ENCODE results near the gene CAB39L. TPM values are rescaled to one million over a fixed set of nuclear protein-coding genes. Genes with fewer than 3 reads are reported as not detected.
A peak's percentile ranks its signal among the peaks of the same experiment; 100 is the strongest.

Gene CAB39L
- total RNA-seq, result 8.8 and 10.5 TPM in 2 replicates
- long read RNA-seq, transcript CAB39L-202 (9 exons, 3,676 nt), result minor isoform, 5 of 52 reads
- long read RNA-seq, transcript CAB39L-205 (11 exons, 2,416 nt), result major isoform, 33 of 52 reads
- long read RNA-seq, partial matches to known transcripts, result 6 of 52 reads
- long read RNA-seq, other reads (novel, unspliced or antisense), result 8 of 52 reads

DNA sequence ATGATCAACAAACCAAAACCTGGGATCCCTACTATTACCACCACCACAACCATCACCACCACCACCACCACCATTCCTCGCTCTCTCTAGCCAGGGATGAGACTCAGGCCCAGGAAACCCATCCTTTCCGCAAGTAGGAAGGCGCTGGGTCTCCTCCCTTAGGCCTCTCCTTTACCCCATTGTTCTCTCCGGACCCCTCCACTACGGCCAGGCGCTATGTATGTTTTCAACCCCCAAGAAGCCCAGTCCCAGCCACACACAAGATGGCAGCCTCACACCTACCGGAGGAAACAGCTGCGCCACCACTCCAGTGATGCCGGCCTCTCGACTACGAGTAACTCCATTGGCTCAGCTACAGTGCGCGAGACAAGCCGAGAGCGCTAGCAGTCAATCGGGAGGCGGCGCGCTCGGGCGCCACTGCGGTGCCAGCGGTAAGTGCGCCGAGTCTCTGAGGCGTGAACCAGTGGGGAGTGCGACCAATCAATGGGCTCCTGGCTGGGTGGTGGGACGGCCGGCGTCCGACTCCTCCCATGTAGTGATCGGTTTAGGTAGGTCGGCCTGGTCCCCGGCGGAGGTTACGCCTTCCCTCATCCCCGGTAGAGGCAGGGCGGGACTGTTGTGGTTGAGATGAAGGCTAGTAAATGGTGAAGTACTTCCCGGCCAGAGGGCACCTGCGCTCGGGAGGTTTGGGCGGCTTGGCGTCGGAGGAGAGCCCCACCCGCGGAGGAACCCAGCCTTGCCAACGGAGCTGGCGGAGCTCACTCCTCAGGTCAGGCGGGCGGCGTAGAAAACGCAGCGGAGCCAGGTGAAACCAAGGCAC lies at the start of gene CAB39L, which contains the start of gene SETDB2:
CAB39L (minus strand) TSS at position 361 of the 820 bp plus-strand sequence. CDS start 61,154 bp downstream, outside the sequence.
SETDB2 (plus strand) TSS at position 571 of the 820 bp plus-strand sequence. CDS start 7,620 bp downstream, outside the sequence.
- Mint-ChIP-seq H3K27ac (peak within 1 kb of the TSS; percentile 99), H3K4me1 (ENCODE audit: low read depth) (peaks cover 11% of the 10 kb centered on the region), H3K27me3 (no peaks in the 10 kb centered on the region), H3K36me3 (ENCODE audit: insufficient read depth) (no peaks in the 10 kb centered on the region), H3K4me3 (ENCODE audit: low read depth) (peak within 1 kb of the TSS; percentile 89), H3K9me3 (ENCODE audit: low read depth) (no peaks in the 10 kb centered on the region)
- TF ChIP-seq, protein P1, sequence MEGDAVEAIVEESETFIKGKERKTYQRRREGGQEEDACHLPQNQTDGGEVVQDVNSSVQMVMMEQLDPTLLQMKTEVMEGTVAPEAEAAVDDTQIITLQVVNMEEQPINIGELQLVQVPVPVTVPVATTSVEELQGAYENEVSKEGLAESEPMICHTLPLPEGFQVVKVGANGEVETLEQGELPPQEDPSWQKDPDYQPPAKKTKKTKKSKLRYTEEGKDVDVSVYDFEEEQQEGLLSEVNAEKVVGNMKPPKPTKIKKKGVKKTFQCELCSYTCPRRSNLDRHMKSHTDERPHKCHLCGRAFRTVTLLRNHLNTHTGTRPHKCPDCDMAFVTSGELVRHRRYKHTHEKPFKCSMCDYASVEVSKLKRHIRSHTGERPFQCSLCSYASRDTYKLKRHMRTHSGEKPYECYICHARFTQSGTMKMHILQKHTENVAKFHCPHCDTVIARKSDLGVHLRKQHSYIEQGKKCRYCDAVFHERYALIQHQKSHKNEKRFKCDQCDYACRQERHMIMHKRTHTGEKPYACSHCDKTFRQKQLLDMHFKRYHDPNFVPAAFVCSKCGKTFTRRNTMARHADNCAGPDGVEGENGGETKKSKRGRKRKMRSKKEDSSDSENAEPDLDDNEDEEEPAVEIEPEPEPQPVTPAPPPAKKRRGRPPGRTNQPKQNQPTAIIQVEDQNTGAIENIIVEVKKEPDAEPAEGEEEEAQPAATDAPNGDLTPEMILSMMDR (IDR thresholded peaks at IDR 0.05; ENCODE audit: unreplicated experiment), result peak; percentile 46
- peak; percentile 97 for DNase-seq (ENCODE audit: low spot score, unreplicated experiment)

DNA sequence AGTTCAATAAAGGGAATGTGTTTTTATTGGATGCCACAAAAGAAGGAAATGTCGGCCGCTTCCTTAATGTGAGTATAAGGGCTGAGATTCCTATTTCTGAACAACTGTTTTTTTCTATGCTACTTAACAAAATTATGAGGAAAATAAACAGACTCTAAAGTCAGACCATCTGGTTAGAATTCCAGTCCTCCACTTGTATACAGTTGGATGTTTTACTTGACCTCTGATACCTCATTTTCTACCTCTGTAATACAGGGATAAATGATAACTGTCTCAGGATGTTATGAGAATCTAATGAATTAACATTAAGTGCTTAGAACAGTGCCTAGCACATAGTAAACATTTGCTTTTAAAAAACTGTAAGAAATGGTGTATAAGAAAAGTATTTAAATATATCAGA lies 44.7 kb upstream of the CAB39L start:
- no peaks in the 10 kb centered on the region for H3K9me3 Mint-ChIP-seq (ENCODE audit: low read depth)
- H3K4me1 Mint-ChIP-seq (ENCODE audit: low read depth), result no peaks in the 10 kb centered on the region
- no peaks in the 10 kb centered on the region for H3K27me3 Mint-ChIP-seq
- H3K27ac Mint-ChIP-seq, result no peak overlapping the region
- no peak for DNase-seq (ENCODE audit: low spot score, unreplicated experiment)
- TF ChIP-seq, protein P1 (IDR thresholded peaks at IDR 0.05; ENCODE audit: unreplicated experiment), result no peak
- H3K4me3 Mint-ChIP-seq (ENCODE audit: low read depth), result no peak overlapping the region
- H3K36me3 Mint-ChIP-seq (ENCODE audit: insufficient read depth), result peaks cover 15% of the 10 kb centered on the region

DNA sequence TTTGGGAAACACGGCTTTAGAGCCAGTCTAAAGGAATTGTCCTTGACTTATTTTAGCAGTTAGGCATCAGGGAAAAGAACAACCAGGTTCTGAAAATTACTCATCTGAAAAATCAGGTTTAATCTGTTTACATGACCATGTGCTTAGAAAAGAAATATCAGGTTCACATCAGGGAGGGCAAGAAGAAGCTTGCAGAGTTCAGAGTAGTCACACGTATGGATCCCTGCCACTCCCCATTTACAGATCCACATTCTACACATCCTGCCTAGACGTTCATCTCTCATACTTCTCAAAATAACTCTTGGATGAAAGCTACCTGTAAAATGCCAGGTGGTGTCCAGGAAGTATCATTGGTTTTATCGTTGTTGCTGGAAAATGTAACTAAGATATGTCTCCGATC lies 37.9 kb upstream of the CAB39L start:
- no peaks in the 10 kb centered on the region for H3K4me1 Mint-ChIP-seq (ENCODE audit: low read depth)
- no peak for DNase-seq (ENCODE audit: low spot score, unreplicated experiment)
- H3K27ac Mint-ChIP-seq, result peak overlapping the region; percentile 18
- H3K9me3 Mint-ChIP-seq (ENCODE audit: low read depth), result no peaks in the 10 kb centered on the region
- no peak overlapping the region for H3K4me3 Mint-ChIP-seq (ENCODE audit: low read depth)
- no peaks in the 10 kb centered on the region for H3K27me3 Mint-ChIP-seq
- H3K36me3 Mint-ChIP-seq (ENCODE audit: insufficient read depth), result peaks cover 10% of the 10 kb centered on the region
- TF ChIP-seq, protein P1 (IDR thresholded peaks at IDR 0.05; ENCODE audit: unreplicated experiment), result no peak

DNA sequence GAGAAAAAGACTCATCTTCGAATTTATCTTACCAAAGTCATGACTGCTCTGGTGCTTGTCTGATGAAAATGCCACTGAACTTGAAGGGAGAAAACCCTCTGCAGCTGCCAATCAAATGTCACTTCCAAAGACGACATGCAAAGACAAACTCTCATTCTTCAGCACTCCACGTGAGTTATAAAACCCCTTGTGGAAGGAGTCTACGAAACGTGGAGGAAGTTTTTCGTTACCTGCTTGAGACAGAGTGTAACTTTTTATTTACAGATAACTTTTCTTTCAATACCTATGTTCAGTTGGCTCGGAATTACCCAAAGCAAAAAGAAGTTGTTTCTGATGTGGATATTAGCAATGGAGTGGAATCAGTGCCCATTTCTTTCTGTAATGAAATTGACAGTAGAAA lies 32.7 kb upstream of the CAB39L start:
- Mint-ChIP-seq H3K36me3 (ENCODE audit: insufficient read depth) (peaks cover 10% of the 10 kb centered on the region), H3K9me3 (ENCODE audit: low read depth) (no peaks in the 10 kb centered on the region), H3K4me1 (ENCODE audit: low read depth) (peaks cover 2% of the 10 kb centered on the region), H3K4me3 (ENCODE audit: low read depth) (no peak overlapping the region), H3K27me3 (no peaks in the 10 kb centered on the region), H3K27ac (no peak overlapping the region)
- TF ChIP-seq, protein P1 (IDR thresholded peaks at IDR 0.05; ENCODE audit: unreplicated experiment), result no peak
- no peak for DNase-seq (ENCODE audit: low spot score, unreplicated experiment)

DNA sequence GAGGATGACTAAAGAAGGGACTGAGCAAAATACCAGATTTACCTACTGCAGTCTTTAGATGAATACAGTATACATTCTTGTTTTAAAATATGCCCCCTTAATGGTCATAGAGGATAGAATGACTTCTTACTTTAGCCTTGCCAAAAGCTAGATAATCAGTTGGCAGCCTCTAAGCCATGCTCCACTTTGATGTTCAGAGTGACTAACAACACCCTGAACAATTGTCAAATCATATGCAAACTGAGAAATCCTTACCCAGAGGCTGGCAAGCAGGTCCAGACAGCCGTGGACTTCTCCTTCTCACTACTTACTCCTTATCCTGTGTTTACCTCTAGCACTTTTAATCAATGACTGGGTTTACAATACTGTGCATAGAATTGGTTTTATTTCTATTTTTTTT lies 28.3 kb upstream of the CAB39L start:
- H3K27ac Mint-ChIP-seq, result no peak overlapping the region
- peaks cover 2% of the 10 kb centered on the region for H3K4me1 Mint-ChIP-seq (ENCODE audit: low read depth)
- H3K9me3 Mint-ChIP-seq (ENCODE audit: low read depth), result no peaks in the 10 kb centered on the region
- no peak overlapping the region for H3K4me3 Mint-ChIP-seq (ENCODE audit: low read depth)
- H3K27me3 Mint-ChIP-seq, result no peaks in the 10 kb centered on the region
- no peak for DNase-seq (ENCODE audit: low spot score, unreplicated experiment)
- peaks cover 14% of the 10 kb centered on the region for H3K36me3 Mint-ChIP-seq (ENCODE audit: insufficient read depth)
- TF ChIP-seq, protein P1 (IDR thresholded peaks at IDR 0.05; ENCODE audit: unreplicated experiment), result no peak

All from progenitor cell of endocrine pancreas (in vitro differentiated cells).